ENCODE results near the gene PYGB. TPM values are rescaled to one million over a fixed set of nuclear protein-coding genes. Genes with fewer than 3 reads are reported as not detected.

PYGB gene
- total RNA-seq, 3 donors from 2014 or later: 247 to 252 (median 247) TPM

DNA sequence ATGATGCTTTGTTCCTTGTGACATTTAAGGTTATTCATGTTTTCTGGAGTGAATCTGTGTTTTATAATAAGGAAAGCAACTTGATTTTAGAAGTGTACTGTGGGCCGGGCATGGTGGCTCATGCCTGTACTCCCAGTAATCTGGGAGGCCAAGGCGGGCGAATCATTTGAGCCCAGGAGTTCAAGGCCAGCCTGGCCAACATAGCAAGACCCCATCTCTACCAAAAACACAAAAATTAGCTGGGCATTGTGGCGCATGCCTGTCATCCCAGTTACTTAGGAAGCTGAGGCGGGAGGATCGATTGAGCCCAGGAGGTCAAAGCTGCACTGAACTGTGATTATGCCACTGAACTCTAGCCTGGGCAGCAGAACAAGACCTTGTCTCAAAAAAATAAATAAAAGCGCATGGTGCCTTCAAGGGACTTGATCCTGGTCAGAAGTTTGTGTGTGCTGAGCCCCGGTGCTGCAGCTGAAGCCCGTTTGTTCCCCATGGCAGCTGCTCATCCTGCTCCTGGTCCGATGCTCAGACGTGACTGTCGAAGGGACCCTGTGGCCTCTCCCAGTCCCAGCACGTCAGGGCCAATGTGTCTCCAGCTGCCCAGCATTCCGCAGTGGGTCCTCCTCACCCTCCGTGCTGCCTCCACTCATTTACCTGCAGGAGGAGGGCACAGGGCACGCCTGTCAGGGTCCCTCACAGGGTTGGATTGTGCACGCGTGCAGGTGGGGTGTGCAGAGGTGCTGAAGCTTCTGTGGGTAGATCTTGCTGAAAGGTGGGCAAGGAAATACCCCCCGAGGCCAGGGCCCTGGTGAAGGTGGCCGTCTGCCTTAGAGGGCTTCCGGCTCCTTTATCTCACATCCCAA, 34.1 kb upstream of the PYGB start:
- peaks cover 17% of the 10 kb centered on the region for H3K36me3 ChIP-seq (ENCODE audit: low read depth)
- no peak overlapping the region for H3K4me3 ChIP-seq
- no peaks in the 10 kb centered on the region for H3K9me3 ChIP-seq
- H3K4me1 ChIP-seq (ENCODE audit: low read depth): no peaks in the 10 kb centered on the region
- intact Hi-C loops (cut with DNase I, micrococcal nuclease): no loop called here
- DNase-seq (no peak), ATAC-seq (no peak)
- TF ChIP-seq, protein P1, sequence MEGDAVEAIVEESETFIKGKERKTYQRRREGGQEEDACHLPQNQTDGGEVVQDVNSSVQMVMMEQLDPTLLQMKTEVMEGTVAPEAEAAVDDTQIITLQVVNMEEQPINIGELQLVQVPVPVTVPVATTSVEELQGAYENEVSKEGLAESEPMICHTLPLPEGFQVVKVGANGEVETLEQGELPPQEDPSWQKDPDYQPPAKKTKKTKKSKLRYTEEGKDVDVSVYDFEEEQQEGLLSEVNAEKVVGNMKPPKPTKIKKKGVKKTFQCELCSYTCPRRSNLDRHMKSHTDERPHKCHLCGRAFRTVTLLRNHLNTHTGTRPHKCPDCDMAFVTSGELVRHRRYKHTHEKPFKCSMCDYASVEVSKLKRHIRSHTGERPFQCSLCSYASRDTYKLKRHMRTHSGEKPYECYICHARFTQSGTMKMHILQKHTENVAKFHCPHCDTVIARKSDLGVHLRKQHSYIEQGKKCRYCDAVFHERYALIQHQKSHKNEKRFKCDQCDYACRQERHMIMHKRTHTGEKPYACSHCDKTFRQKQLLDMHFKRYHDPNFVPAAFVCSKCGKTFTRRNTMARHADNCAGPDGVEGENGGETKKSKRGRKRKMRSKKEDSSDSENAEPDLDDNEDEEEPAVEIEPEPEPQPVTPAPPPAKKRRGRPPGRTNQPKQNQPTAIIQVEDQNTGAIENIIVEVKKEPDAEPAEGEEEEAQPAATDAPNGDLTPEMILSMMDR (IDR thresholded peaks at IDR 0.05): no peak

DNA sequence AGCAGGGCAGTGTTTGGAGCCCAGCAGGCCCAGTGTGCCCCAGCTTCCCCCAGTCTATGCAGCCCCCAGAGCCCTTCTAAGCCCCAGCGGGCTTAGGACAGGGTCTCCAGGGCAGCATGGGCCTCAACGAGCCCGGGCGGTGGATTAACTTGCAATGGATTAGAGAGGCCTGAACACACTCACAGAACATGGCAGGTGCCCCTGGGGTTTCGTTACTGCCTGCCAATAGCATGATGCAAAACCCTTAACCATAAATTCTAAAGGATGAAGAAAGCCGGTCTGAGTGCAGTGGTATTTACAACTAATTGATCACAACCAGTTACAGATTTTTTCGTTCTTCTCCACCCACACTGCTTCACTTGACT, 33.5 kb upstream of the PYGB start:
- peaks cover 17% of the 10 kb centered on the region for H3K36me3 ChIP-seq (ENCODE audit: low read depth)
- DNase-seq: no peak
- TF ChIP-seq, protein P1 (IDR thresholded peaks at IDR 0.05): no peak
- no peak for ATAC-seq
- H3K4me1 ChIP-seq (ENCODE audit: low read depth): no peaks in the 10 kb centered on the region
- no peak overlapping the region for H3K4me3 ChIP-seq
- H3K9me3 ChIP-seq: no peaks in the 10 kb centered on the region
- intact Hi-C loops (cut with DNase I, micrococcal nuclease): no loop called here

DNA sequence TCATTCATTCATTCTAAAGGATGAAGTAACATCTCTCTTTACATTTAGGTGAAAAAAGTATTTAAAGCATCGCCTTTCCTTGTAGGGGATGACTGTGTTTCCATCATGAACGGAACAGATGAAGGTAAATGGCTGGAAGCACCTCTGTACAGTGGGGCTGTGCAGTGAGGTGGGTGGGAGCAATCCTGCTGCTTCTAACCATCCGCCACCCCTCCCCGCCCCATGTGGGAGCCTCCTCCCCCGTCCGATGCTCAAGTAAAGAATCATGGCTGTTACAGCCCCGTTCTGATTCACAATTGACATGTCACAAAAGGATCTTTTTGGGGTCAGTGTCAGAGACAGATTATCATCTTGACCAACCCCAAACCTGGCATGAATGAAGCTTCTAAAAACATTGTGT, 33.1 kb upstream of the PYGB start:
- no peak for ATAC-seq
- intact Hi-C loops (cut with DNase I, micrococcal nuclease): no loop called here
- H3K36me3 ChIP-seq (ENCODE audit: low read depth): peaks cover 17% of the 10 kb centered on the region

DNA sequence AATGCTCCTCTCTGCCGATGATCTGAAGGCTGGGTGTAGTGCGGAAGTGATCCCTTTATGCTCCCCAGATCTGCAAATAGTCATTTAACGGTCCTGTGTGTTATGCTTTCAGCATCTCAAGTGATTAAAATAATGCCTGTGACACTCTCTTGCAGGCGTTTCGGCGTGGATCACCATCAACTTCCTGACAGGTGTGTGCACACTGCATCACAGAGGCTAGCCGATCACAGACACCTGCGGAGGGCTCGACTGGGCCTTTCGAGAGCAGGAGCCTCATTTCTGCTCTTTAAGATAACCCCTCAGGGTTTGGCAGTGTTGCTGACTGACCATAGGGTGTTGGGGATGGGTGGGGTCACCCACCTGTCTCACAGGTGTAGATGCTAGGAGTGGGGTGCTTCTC, 32.4 kb upstream of the PYGB start:
- H3K4me1 ChIP-seq (ENCODE audit: low read depth): peaks cover 8% of the 10 kb centered on the region
- H3K9me3 ChIP-seq: no peaks in the 10 kb centered on the region
- no peak for DNase-seq
- H3K36me3 ChIP-seq (ENCODE audit: low read depth): peaks cover 17% of the 10 kb centered on the region
- intact Hi-C loops (cut with DNase I, micrococcal nuclease): no loop called here
- TF ChIP-seq, protein P1 (IDR thresholded peaks at IDR 0.05): no peak
- no peak overlapping the region for H3K4me3 ChIP-seq
- ATAC-seq: no peak

More for the DNA sequence above, 33.1 kb upstream of the PYGB start:
- TF ChIP-seq, protein P1 (IDR thresholded peaks at IDR 0.05): no peak
- Histone ChIP-seq H3K4me1 (ENCODE audit: low read depth) (peaks cover under 1% of the 10 kb centered on the region), H3K4me3 (no peak overlapping the region), H3K9me3 (no peaks in the 10 kb centered on the region)
- no peak for DNase-seq

DNA sequence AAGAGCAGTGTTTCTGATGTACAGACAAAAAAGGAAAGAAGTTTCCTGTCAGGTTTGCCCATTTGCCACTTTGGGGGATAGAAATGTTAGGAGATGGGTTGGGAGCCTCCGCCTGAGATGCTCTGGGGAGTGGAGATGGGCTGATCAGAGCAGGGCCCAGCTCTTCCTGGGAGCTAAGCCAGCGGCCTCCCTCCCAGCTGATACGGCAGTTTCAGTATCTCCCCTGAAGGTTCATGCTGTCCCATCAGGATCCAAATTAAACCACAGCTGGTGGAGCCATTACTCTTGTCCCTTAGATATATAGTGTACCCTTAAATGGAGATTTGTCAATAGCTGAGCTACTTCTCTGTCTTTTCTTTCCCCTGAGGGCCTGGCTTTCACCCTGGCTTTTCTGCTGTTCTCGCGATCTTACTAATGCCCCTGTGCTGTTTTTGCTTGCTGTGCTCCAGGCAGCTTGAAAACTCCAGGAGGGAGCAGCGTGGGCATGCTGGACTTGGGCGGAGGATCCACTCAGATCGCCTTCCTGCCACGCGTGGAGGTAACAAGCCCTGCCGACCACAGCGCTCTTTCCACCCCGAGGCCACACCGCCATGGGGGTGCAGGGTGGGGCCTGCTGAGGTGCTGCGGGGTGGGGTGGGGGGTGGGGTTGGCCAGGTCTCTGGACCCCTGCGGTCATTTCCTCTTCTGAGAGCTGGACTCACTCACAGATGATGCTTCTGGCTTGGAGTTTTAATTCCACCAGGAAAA, 31.5 kb upstream of the PYGB start:
- H3K4me1 ChIP-seq (ENCODE audit: low read depth): peaks cover 9% of the 10 kb centered on the region

More for the DNA sequence above, 31.5 kb upstream of the PYGB start:
- ATAC-seq: no peak
- intact Hi-C loops (cut with DNase I, micrococcal nuclease): no loop called here
- no peak overlapping the region for H3K4me3 ChIP-seq
- TF ChIP-seq, protein P1 (IDR thresholded peaks at IDR 0.05): no peak
- no peak for DNase-seq
- peaks cover 17% of the 10 kb centered on the region for H3K36me3 ChIP-seq (ENCODE audit: low read depth)
- no peaks in the 10 kb centered on the region for H3K9me3 ChIP-seq
